Esophagus squamous epithelium (tissue), 4 donors: ENCODE results near the gene CLEC2L.

Experiments used
- CTCF ChIP-seq, 6 experiments: fragments of 450-650 bp in 4 of 6; fragments of 200-600 bp in 2 of 6; sonication (generic) in 2 of 6; IDR thresholded peaks; one replicate each; pipeline ENCODE4 v1.5.1; 2016 to 2019; ENCODE audit warnings: antibody characterized with exemption in 6 of 6, mild to moderate bottlenecking in 4 of 6, moderate library complexity in 4 of 6
- POLR2A ChIP-seq, 4 donors: fragments of 450-650 bp; IDR thresholded peaks; one replicate each; pipeline ENCODE4 v1.6.1; 2017; ENCODE audit warnings: antibody characterized with exemption in 4 of 4, mild to moderate bottlenecking in 4 of 4, moderate library complexity in 3 of 4

GRCh38 chr7:139496528-139496927, 27.0 kb upstream of the CLEC2L start:
- no peak for TF ChIP-seq CTCF (IDR thresholded peaks at IDR 0.05)
- no peak for TF ChIP-seq POLR2A (IDR thresholded peaks at IDR 0.05)
